SK-MEL-5 (cell line): ENCODE measurements around the gene CEP76. TPM values are rescaled to one million over a fixed set of nuclear protein-coding genes. Genes with fewer than 3 reads are reported as not detected.

Experiments used
- DNase-seq: peaks from one replicate; pipeline ENCODE4 v3.0.0-alpha.2; 2016; ENCODE audit warnings: low read depth, low spot score
- in situ Hi-C: cut with HindIII; loops from 2 replicates; pipeline ENCODE4 v1.10.0; 2016; ENCODE audit warnings: low sequenced_read_pairs, high pct_unique_total_duplicates, low pct_unique_long_range_greater_than_20kb
- polyA plus RNA-seq, 2 experiments: library from polyadenylated mRNA; depleted of rRNA; stranded (reverse); fragments of >200 nt; gene quantifications; 2 replicates each; pipeline ENCODE4 v1.2.3, GENCODE V29; 2015
- total RNA-seq: library from RNA; depleted of rRNA; stranded (reverse); fragments of >200 nt; shearing (Covaris generic); gene quantifications from 2 replicates; pipeline ENCODE4 v1.2.3, GENCODE V29; 2014; rRNA removed

CEP76 gene, protein sequence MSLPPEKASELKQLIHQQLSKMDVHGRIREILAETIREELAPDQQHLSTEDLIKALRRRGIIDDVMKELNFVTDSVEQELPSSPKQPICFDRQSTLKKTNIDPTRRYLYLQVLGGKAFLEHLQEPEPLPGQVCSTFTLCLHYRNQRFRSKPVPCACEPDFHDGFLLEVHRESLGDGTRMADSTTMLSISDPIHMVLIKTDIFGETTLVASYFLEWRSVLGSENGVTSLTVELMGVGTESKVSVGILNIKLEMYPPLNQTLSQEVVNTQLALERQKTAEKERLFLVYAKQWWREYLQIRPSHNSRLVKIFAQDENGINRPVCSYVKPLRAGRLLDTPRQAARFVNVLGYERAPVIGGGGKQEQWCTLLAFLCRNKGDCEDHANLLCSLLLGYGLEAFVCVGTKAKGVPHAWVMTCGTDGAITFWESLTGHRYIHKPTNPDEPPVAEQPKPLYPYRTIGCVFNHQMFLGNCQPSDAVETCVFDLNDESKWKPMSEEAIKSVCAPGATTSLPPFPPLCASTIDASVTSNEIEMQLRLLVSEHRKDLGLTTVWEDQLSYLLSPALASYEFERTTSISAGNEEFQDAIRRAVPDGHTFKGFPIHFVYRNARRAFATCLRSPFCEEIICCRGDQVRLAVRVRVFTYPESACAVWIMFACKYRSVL
- 9.0 and 12.6 TPM in 2 replicates for total RNA-seq
- polyA plus RNA-seq (2015; cell fraction: cytosol; rRNA removed), result 6.4 and 8.3 TPM in 2 replicates
- polyA plus RNA-seq (2015; cell fraction: nucleus; rRNA removed), result 11.5 and 19.3 TPM in 2 replicates

DNA sequence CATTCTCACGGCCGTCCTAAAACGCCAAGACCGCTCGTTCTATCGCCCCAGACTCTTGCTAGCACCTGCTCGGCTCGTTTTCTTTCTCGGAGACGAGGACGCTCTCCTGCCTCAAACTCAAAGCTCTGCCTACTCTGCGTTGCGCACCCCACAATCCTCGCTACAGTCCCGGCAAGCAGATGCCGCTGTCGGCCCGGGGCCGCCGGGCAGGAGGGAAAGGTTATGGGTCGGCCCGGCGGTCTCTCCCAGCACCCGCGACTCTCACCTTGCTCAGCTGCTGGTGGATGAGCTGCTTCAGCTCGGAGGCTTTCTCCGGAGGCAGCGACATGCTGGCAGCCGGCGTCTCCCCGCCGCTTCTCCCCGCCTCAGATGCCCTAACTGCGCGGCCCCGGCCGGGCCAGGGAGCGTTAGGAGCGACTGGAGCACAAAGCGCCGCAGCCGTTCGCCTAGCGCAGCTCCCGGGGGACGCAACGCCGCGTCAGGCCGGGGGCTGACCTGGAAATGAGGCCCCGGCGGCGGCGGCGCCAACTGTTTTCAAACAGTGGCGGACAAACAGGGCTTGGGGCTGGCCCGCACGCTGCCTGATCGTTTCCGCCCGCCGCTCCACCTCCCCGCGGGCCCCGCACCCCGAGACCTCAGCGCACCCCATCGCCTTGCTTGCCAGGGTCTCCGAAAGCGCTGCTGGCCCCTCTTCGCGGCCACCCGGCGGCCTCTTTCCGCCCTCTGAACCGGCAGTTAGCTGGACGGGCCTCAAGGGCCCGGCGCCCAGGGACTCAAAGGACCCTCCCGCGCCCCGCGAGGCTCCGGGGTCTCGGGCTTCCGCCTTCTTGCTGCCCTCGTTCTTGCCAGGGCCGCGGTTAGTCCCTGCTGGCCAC lies at the start of gene CEP76, which contains the start of gene PSMG2:
Gene CEP76 (minus strand): TSS at position 503 of the 875 bp plus-strand sequence. CDS start 175 bp downstream, at position 328.
Gene PSMG2 (plus strand): TSS at position 822 of the 875 bp plus-strand sequence. CDS start 66 bp downstream, outside the sequence.
- in situ Hi-C loops, result no loop called here
- peak; percentile 90 for DNase-seq

DNA sequence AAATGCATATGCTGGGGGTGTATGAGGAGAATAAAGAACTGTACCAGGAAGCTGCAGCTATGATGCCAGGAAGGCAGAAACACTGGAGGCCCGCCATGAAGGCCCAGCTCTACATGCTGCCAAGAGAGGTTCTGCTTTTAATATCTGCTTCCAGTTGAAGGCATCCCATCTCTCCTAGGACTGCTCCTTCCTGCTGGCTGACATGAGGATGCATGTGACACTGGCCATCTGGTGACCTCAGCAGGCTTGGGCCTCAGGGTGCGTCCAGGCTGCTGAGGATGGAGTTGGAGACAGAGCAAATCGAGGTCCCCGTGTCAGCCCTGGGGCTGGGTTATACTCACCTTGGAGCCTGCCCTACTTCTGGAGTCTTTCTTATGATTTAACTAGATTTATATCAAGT lies 49.4 kb upstream of the CEP76 start:
- no peak for DNase-seq
- in situ Hi-C loops, result no loop called here

GRCh38 chr18:12751503-12751884 lies 49.0 kb upstream of the CEP76 start:
- no peak for DNase-seq
- in situ Hi-C loops, result no loop called here

DNA sequence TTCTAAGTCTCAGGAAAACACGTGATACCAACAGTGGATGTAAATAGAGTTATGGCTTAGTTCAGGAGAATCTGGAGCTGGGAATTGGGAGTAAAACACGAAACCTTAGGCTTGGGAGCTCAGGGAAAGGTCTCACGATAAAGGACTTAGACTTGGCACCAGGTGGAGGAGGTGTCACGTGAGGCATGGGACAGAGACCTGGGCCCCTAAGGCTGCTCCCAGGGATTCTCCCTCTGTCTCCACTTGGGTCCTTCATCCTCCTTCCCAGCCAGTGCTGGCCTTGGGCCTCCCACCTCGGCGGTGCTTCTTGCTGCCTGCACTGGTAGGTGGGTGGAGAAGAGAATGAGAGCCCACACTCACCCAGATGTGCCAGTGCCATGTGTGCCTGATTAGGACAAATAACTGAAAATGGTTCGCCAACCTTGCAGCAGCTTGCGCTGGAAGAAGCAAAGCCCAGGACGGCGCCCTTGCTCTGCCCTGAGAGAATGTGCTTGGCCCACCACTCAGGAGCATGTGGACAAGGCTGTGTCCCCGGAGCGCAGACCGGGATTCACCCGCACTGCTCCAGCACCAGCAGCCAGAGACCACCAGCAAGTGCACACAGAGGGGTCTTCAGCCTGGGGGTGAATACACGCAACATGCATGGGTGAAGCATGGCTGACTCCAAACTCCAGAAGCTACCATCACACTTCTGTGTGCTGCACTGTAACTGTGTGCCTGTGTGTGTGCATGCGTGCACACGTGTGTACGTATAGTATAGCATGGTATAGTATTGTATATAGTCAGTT lies 48.4 kb upstream of the CEP76 start:
- no peak for DNase-seq
- in situ Hi-C loops, result no loop called here

GRCh38 chr18:12750076-12750714 lies 47.7 kb upstream of the CEP76 start:
- in situ Hi-C loops, result no loop called here
- no peak for DNase-seq

GRCh38 chr18:12749121-12749520 lies 46.6 kb upstream of the CEP76 start:
- in situ Hi-C loops, result no loop called here
- DNase-seq, result no peak

DNA sequence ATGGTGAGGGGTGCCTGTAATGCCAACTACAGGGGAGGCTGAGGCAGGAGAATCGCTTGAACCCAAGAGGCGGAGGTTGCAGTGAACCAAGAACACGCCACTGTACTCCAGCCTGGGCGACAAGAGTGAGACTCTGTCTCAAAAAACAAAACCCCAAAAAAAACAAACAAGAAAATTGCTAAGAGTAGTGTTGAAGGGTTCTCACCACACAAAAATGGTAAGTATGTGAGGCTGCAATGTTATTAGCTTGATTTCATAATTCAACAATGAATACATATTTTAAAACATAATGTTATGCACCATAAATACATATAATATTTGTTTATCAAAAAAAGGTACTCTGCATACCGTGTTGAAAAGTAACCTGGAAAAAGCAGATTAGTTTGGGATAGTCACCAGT lies 46.1 kb upstream of the CEP76 start:
- in situ Hi-C loops, result no loop called here
- DNase-seq, result no peak

GRCh38 chr18:12747530-12748315 lies 45.2 kb upstream of the CEP76 start:
- DNase-seq, result no peak
- in situ Hi-C loops, result no loop called here

- in situ Hi-C loops, result no loop called here
- DNase-seq, result no peak
Observed at GRCh38 chr18:12745095-12745795, 42.7 kb upstream of the CEP76 start.

- in situ Hi-C loops, result no loop called here
- DNase-seq, result peak; percentile 80
Observed at GRCh38 chr18:12744103-12744502, 41.6 kb upstream of the CEP76 start.

- in situ Hi-C loops, result no loop called here
- no peak for DNase-seq
Observed at GRCh38 chr18:12742453-12742852, 39.9 kb upstream of the CEP76 start.

GRCh38 chr18:12741351-12741750 lies 38.8 kb upstream of the CEP76 start:
- peak; percentile 27 for DNase-seq
- in situ Hi-C loops, result no loop called here

GRCh38 chr18:12737243-12737902 lies 34.9 kb upstream of the CEP76 start:
- no peak for DNase-seq
- in situ Hi-C loops, result no loop called here

DNA sequence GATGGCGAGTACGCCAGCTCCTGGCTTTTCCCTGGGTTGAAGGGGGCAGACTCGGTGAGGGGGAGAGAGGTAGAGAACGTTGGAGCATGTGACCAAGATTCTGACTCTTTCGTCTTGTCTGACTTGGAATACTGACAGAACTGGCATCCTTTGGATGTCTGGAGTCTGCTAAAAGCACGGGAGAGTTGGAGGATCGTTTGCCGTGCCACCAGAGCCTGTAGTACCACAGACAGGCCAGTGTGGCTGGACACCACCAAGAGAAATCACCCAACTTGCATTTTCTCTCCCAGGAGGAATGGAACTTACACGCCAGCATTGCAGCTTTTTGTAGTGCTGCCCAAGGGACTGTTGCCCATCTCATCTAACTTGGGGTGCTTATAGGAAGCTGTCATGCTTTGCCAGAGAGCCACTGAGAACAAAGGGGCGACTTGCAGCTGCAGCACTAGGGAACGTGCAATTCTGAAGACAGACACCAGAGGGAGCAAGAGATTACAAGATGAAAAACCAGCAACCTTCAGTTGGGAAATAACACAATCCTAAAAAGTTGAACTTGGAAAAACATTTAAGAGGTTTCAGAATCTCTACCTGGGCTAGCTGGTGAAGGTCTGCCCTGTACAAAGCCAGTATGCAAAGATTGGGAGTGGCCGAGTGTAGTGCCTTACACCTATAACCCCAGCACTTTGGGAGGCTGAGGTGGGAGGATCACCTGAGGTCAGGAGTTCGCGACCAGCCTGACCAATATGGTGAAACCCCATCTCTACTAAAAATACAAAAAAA lies 24.4 kb upstream of the CEP76 start:
- DNase-seq, result peak; percentile 74
- in situ Hi-C loops, result no loop called here
